Measurements from ENCODE around the gene KLHDC4.

KLHDC4 gene

DNA sequence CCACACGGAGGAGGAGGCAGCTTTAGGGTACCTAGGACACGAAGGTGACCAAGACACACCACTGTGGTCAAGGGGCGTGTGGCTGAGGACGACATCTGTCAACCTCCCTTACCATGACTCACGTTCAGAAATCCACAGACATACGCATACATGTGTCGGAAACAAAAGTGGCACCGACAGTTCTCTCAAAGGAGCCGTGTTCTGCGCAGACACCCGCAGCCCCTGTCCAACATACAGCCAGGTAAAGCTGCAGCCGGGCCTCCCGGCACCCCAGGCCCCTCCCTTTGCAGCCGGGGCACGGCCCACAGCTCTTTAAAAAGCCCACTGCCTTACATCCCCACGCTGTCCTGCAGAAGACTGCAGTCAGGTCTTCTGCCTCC, 40.5 kb upstream of the KLHDC4 start:
- H3K4me3 ChIP-seq (ENCODE audit: low read depth, low read length) = peak overlapping the region; percentile 28
- no peak for DNase-seq (ENCODE audit: low read depth)
- TF ChIP-seq, protein P1, sequence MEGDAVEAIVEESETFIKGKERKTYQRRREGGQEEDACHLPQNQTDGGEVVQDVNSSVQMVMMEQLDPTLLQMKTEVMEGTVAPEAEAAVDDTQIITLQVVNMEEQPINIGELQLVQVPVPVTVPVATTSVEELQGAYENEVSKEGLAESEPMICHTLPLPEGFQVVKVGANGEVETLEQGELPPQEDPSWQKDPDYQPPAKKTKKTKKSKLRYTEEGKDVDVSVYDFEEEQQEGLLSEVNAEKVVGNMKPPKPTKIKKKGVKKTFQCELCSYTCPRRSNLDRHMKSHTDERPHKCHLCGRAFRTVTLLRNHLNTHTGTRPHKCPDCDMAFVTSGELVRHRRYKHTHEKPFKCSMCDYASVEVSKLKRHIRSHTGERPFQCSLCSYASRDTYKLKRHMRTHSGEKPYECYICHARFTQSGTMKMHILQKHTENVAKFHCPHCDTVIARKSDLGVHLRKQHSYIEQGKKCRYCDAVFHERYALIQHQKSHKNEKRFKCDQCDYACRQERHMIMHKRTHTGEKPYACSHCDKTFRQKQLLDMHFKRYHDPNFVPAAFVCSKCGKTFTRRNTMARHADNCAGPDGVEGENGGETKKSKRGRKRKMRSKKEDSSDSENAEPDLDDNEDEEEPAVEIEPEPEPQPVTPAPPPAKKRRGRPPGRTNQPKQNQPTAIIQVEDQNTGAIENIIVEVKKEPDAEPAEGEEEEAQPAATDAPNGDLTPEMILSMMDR (IDR thresholded peaks at IDR 0.05; ENCODE audit: low read depth, low read length, missing control alignments) = no peak

DNA sequence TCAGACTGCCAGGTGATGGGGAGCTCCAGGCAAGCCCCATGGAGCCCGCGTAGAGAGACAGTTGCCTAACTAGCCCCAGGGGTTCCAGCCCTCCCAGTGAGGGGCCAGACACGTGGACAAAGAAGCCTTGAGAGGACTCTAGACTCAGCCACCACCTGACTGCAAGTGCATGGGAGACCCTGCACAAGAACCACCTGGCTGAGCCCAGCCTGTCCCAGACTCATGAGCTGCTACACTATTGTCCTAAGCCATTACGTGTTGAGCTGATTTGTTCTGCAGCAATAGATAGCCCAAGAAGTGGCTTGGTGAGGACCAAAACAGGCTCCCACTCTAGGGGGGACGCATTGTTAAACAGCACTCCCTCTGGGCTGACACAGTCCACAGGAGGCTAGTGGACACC, 37.6 kb upstream of the KLHDC4 start:
- TF ChIP-seq, protein P1 (IDR thresholded peaks at IDR 0.05; ENCODE audit: low read depth, low read length, missing control alignments) = no peak
- no peak overlapping the region for H3K4me3 ChIP-seq (ENCODE audit: low read depth, low read length)
- no peak for DNase-seq (ENCODE audit: low read depth)

DNA sequence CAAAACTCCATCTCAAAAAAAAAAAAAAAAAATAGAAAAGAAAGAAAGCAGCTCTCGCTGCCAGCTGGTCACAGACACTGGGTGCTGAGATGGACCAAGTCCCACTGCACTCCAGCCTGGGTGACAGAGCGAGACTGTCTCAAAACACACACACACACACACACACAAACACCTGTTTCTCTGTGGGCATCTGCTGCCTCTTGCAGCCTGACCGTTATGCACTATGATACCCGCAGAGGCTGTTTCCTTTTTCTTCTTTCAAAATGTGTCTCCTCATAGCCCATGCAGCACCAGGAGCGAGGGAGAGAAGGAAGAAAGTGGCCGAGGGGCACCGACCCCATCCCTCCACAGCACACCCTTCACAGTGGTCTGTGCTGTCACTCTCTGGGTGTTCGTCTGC, 36.9 kb upstream of the KLHDC4 start:
- TF ChIP-seq, protein P1 (IDR thresholded peaks at IDR 0.05; ENCODE audit: low read depth, low read length, missing control alignments) = no peak
- DNase-seq (ENCODE audit: low read depth) = peak; percentile 53
- H3K4me3 ChIP-seq (ENCODE audit: low read depth, low read length) = no peak overlapping the region

DNA sequence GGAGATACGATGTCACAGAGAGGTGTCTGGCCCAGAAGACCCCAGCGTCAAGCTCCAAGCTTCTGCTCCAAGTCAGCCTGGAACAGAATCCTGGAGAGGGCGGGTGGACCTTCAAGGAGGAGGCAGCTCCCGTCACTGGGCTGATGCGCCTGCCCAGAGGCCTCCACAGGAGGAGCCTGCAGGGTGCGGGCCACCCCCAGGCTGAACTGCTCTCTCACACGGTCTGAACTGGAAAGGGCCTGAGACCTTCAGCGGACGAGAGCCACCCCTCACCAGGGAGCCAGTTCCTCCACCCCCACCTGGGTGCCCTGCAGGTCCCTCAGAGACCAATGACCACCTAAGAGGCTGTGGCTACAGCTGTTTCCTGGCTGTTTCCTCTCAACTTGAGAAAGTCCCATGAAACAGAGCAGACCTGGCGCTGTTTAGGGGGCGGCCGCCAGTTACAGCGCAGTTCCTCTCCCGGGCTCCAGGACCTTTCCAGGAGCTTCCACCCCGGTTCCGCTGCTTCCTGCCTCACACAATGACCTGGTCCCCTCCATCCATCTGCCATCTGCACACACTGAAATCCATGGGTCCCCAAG, 36.0 kb upstream of the KLHDC4 start:
- DNase-seq (ENCODE audit: low read depth) = no peak
- TF ChIP-seq, protein P1 (IDR thresholded peaks at IDR 0.05; ENCODE audit: low read depth, low read length, missing control alignments) = no peak
- no peak overlapping the region for H3K4me3 ChIP-seq (ENCODE audit: low read depth, low read length)

DNA sequence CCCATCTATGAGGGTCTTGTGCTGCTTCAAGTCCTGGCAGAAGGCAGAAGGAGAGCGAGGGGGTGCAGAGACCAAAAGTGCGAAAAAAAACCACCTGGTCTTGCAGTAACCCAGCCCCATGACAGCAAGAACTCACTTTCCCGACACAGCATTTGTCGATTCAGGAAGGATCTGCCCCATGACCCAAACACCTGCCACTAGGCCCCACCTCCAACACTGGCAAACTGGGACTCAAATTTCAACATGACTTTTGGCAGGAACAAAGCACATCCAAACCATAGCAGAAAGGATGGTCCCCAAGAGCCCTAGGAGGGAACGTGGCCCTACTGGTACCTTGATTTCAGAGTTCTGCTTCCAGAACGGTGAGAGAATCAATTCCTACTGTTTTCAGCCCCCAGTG, 34.7 kb upstream of the KLHDC4 start:
- no peak for DNase-seq (ENCODE audit: low read depth)
- TF ChIP-seq, protein P1 (IDR thresholded peaks at IDR 0.05; ENCODE audit: low read depth, low read length, missing control alignments) = no peak
- no peak overlapping the region for H3K4me3 ChIP-seq (ENCODE audit: low read depth, low read length)

DNA sequence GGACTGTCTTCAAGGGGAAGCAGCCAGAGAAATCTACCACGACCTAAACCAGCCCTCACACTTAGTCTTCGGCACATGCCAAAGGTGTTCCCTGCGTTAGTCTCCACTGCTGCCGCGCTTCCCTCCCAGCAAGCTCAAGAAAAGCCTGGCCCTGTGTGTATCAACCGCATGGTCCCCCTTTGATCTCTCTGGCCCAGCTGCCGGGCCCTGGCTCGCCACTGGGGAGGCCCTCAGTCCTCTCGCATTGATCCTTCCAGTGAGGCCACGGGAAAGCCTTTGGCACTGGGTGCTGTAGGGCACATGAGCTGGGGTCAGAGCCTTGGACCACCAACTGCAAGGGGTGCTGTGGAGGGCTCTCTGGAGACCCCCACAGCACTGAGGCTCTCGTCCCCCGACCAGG, 29.6 kb upstream of the KLHDC4 start:
- TF ChIP-seq, protein P1 (IDR thresholded peaks at IDR 0.05; ENCODE audit: low read depth, low read length, missing control alignments) = no peak
- no peak overlapping the region for H3K4me3 ChIP-seq (ENCODE audit: low read depth, low read length)
- DNase-seq (ENCODE audit: low read depth) = no peak

DNA sequence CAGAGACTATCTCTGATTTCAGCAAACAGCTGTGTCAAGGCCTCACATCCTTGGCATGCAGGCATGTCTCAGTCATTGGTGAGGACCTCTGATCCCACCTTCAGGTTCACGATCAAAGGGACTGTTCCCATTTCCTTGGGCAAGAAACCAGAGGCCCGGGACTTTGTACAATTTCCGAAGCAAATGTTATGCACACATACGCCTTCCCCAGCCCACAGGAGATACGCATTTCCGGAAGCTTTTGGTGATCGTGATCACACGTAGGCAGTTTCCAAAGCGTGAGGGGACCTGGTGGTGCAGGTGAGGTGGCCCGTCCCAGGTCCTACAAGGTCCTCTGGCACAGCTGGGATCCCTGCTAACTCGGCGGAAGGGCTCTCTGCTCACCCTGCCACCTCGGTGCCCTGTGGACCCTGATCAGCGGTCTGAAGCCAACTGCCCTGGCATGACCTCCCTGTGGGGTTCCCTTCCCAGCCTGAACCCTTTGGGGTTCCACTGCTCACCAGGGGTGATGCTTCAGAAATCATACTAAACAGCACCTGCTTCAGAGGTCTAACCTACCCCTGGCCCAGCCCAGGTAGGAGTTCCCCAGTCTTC, 28.8 kb upstream of the KLHDC4 start:
- H3K4me3 ChIP-seq (ENCODE audit: low read depth, low read length) = no peak overlapping the region
- TF ChIP-seq, protein P1 (IDR thresholded peaks at IDR 0.05; ENCODE audit: low read depth, low read length, missing control alignments) = no peak
- DNase-seq (ENCODE audit: low read depth) = no peak
